ENCODE results near the gene VASP.

The VASP gene

GRCh38 chr19:45506989-45507871, at the start of gene VASP:
Gene VASP (plus strand): TSS chr19:45507479. CDS start chr19:45507772, 293 bp downstream.
- Histone ChIP-seq H3K27me3 (ENCODE audit: insufficient read depth, low read depth, severe bottlenecking) (no peaks in the 10 kb centered on the region), H3K27ac (peak within 1 kb of the TSS; percentile 89), H3K9me3 (ENCODE audit: severe bottlenecking) (no peaks in the 10 kb centered on the region), H3K4me3 (ENCODE audit: low read depth, low read length) (peak within 1 kb of the TSS; percentile 94), H3K36me3 (no peaks in the 10 kb centered on the region; the same call in 1 of the 2 replicates)
- peak; percentile 79 for DNase-seq
- TF ChIP-seq, protein P1, sequence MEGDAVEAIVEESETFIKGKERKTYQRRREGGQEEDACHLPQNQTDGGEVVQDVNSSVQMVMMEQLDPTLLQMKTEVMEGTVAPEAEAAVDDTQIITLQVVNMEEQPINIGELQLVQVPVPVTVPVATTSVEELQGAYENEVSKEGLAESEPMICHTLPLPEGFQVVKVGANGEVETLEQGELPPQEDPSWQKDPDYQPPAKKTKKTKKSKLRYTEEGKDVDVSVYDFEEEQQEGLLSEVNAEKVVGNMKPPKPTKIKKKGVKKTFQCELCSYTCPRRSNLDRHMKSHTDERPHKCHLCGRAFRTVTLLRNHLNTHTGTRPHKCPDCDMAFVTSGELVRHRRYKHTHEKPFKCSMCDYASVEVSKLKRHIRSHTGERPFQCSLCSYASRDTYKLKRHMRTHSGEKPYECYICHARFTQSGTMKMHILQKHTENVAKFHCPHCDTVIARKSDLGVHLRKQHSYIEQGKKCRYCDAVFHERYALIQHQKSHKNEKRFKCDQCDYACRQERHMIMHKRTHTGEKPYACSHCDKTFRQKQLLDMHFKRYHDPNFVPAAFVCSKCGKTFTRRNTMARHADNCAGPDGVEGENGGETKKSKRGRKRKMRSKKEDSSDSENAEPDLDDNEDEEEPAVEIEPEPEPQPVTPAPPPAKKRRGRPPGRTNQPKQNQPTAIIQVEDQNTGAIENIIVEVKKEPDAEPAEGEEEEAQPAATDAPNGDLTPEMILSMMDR (IDR thresholded peaks at IDR 0.05; ENCODE audit: low read depth, low read length): no peak

GRCh38 chr19:45457776-45458175, 49.5 kb upstream of the VASP start:
- Histone ChIP-seq H3K27me3 (ENCODE audit: insufficient read depth, low read depth, severe bottlenecking) (no peaks in the 10 kb centered on the region), H3K36me3 (no peaks in the 10 kb centered on the region), H3K27ac (no peak overlapping the region), H3K4me3 (ENCODE audit: low read depth, low read length) (no peak overlapping the region), H3K9me3 (ENCODE audit: severe bottlenecking) (no peaks in the 10 kb centered on the region)
- no peak for DNase-seq
- TF ChIP-seq, protein P1 (IDR thresholded peaks at IDR 0.05; ENCODE audit: low read depth, low read length): no peak

DNA sequence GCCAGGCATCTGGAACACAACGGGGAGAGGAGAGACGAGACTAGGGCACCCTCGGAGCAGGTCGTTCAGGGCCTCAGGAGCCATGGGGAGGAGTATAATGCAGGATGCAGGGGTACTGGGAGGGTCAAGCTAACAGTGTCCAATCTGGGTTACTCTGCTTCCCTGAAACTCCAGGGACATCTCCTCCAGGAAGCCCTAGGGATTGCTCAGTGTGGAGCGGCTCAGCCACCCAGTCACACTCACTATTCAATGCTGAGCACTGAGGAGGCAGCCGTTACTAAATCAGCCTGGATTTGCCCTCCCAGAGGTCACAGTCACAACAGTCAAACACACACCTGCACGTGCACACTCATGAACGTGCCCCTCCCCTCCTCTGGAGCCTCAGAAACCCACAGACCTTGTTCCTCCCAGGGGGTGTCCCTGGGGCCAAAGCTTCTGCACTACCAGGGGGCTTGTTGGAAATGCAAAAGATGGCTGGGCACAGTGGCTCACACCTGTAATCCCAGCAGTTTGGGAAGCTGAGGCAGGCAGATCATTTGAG, 46.4 kb upstream of the VASP start:
- TF ChIP-seq, protein P1 (IDR thresholded peaks at IDR 0.05; ENCODE audit: low read depth, low read length): no peak
- Histone ChIP-seq H3K4me3 (ENCODE audit: low read depth, low read length) (no peak overlapping the region), H3K27me3 (ENCODE audit: insufficient read depth, low read depth, severe bottlenecking) (no peaks in the 10 kb centered on the region), H3K9me3 (ENCODE audit: severe bottlenecking) (no peaks in the 10 kb centered on the region), H3K27ac (no peak overlapping the region), H3K36me3 (no peaks in the 10 kb centered on the region)
- no peak for DNase-seq

DNA sequence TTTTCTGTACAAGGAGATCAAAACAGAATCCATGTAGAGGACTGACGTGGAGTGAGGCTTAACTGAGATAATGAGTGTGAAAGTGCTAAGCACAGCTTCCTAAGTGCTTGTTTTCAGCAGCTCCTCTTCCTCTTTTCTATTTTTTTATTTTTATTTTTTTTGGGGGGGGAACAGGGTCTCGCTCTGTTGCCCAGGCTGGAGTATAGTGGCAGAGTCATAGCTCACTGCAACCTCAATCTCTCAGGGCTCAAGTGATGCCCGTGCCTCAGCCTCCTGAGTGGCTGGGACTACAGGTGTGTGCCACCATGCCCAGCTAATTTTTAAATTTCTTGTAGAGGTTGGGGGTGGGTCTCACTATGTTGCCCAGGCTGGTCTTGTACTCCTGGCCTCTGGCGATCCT, 45.1 kb upstream of the VASP start:
- Histone ChIP-seq H3K4me3 (ENCODE audit: low read depth, low read length) (no peak overlapping the region), H3K27me3 (ENCODE audit: insufficient read depth, low read depth, severe bottlenecking) (no peaks in the 10 kb centered on the region), H3K36me3 (no peaks in the 10 kb centered on the region), H3K27ac (no peak overlapping the region), H3K9me3 (ENCODE audit: severe bottlenecking) (no peaks in the 10 kb centered on the region)
- TF ChIP-seq, protein P1 (IDR thresholded peaks at IDR 0.05; ENCODE audit: low read depth, low read length): no peak
- DNase-seq: no peak

DNA sequence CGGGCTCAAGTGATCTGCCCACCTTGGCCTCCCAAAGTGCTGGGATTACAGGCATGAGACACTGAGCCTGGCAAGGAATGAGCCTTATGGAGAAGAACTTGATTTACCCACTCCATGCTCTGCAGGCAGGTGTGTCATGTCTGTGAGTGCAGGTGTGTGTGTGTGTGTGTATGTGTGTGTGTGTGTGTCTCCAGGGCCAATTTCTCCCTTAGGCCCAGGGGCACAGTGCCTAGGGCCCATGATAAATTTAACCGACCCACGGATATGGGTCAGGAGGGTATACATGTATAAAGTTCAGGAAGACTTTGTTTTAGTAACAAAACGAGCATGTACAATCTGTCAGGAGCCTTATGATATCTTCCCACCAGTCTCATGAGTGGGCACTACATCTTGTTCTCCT, 44.0 kb upstream of the VASP start:
- Histone ChIP-seq H3K9me3 (ENCODE audit: severe bottlenecking) (no peaks in the 10 kb centered on the region), H3K27me3 (ENCODE audit: insufficient read depth, low read depth, severe bottlenecking) (no peaks in the 10 kb centered on the region), H3K4me3 (ENCODE audit: low read depth, low read length) (no peak overlapping the region), H3K36me3 (no peaks in the 10 kb centered on the region), H3K27ac (no peak overlapping the region)
- no peak for DNase-seq
- TF ChIP-seq, protein P1 (IDR thresholded peaks at IDR 0.05; ENCODE audit: low read depth, low read length): no peak

All from WERI-Rb-1 (cell line).